Measurements from ENCODE around the gene MS4A6A. TPM values are rescaled to one million over a fixed set of nuclear protein-coding genes. Genes with fewer than 3 reads are reported as not detected.

The MS4A6A gene
- total RNA-seq, 1 experiment from 2014 or later = 0.52 TPM

GRCh38 chr11:60221692-60222091 lies 38.8 kb upstream of the MS4A6A start:
- Histone ChIP-seq H3K9me2 (ENCODE audit: insufficient read depth) (no peaks in the 10 kb centered on the region), H3K4me2 (ENCODE audit: low read length) (no peak overlapping the region), H3K9me3 (ENCODE audit: control insufficient read depth in 1 of 2, insufficient read depth in 1 of 2, low read depth in 1 of 2, low read length in 2 of 2) (no peaks in the 10 kb centered on the region), H3K27ac (ENCODE audit: low read depth, low read length) (no peak overlapping the region), H3K4me3 (replicated peaks in 1 of 2; ENCODE audit: low read depth in 1 of 2, low read length in 2 of 2) (no peak overlapping the region), H4K20me1 (ENCODE audit: insufficient read depth) (no peaks in the 10 kb centered on the region), H3K27me3 (ENCODE audit: insufficient read depth, low read length) (no peaks in the 10 kb centered on the region), H3K4me1 (ENCODE audit: control insufficient read depth in 1 of 2, insufficient read depth in 2 of 2, low read length in 2 of 2) (no peaks in the 10 kb centered on the region), H3K9ac (ENCODE audit: low read length) (no peak overlapping the region), H3K36me3 (ENCODE audit: control insufficient read depth in 1 of 2, insufficient read depth in 2 of 2, low read length in 2 of 2) (no peaks in the 10 kb centered on the region), H3K79me2 (ENCODE audit: insufficient read depth, low read length) (no peaks in the 10 kb centered on the region), H2AFZ (ENCODE audit: low read depth, low read length, poor library complexity, severe bottlenecking) (no peak overlapping the region)
- CTCF ChIA-PET = no interaction called here
- TF ChIP-seq CBX3 (IDR thresholded peaks at IDR 0.05; ENCODE audit: low read depth) = no peak
- no peak for TF ChIP-seq JUND (IDR thresholded peaks at IDR 0.05)
- TF ChIP-seq ZFX (IDR thresholded peaks at IDR 0.05) = no peak
- TF ChIP-seq, protein P1, sequence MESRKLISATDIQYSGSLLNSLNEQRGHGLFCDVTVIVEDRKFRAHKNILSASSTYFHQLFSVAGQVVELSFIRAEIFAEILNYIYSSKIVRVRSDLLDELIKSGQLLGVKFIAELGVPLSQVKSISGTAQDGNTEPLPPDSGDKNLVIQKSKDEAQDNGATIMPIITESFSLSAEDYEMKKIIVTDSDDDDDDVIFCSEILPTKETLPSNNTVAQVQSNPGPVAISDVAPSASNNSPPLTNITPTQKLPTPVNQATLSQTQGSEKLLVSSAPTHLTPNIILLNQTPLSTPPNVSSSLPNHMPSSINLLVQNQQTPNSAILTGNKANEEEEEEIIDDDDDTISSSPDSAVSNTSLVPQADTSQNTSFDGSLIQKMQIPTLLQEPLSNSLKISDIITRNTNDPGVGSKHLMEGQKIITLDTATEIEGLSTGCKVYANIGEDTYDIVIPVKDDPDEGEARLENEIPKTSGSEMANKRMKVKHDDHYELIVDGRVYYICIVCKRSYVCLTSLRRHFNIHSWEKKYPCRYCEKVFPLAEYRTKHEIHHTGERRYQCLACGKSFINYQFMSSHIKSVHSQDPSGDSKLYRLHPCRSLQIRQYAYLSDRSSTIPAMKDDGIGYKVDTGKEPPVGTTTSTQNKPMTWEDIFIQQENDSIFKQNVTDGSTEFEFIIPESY (IDR thresholded peaks at IDR 0.05; ENCODE audit: extremely low read depth, insufficient replicate concordance, low read length) = no peak
- TF ChIP-seq SP1 (IDR thresholded peaks at IDR 0.05; ENCODE audit: low read depth) = no peak
- TF ChIP-seq, protein P2, sequence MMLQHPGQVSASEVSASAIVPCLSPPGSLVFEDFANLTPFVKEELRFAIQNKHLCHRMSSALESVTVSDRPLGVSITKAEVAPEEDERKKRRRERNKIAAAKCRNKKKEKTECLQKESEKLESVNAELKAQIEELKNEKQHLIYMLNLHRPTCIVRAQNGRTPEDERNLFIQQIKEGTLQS (IDR thresholded peaks at IDR 0.05) = no peak
- no peak for TF ChIP-seq EZH2 (IDR thresholded peaks at IDR 0.05)
- TF ChIP-seq POLR2A (IDR thresholded peaks at IDR 0.05; ENCODE audit: borderline replicate concordance, extremely low read depth, insufficient read depth, insufficient read length) = no peak
- TF ChIP-seq EGR1 (IDR thresholded peaks at IDR 0.05; ENCODE audit: low read depth) = no peak
- intact Hi-C loops (cut with micrococcal nuclease) = no loop called here
- RAD21 ChIA-PET (ENCODE audit: low non-redundant PET in 1 of 2, low total read pairs in 2 of 2, uncharacterized antibody in 2 of 2, unreplicated experiment in 2 of 2) = no interaction called here
- DNase-seq (ENCODE audit: low read depth, low spot score) (no peak), ATAC-seq (no peak)
- POLR2A ChIA-PET = no interaction called here
- no TSS peak for BruUV-seq (replicated peaks)

DNA sequence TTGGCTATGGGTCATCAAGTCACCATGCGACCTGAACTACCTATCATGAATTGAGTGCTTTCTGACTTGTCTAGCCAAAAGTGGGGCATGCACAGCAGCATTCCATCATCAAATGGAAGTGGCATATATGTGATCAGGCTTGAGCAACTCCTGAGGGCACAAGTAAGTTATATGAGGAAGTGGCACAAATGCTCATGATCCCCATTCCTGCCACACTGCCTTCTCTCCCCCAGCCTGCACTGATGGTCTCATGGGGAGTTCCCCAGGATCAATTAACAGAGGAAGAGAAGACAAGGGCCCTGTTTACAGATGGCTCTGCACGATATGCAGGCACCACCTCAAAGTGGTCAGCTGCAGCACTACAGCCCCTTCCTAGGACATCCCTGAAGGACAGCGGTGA lies 38.3 kb upstream of the MS4A6A start:
- ChIA-PET CTCF (no interaction called here), RAD21 (ENCODE audit: low non-redundant PET in 1 of 2, low total read pairs in 2 of 2, uncharacterized antibody in 2 of 2, unreplicated experiment in 2 of 2) (no interaction called here), POLR2A (no interaction called here)

More for the DNA sequence above, 38.3 kb upstream of the MS4A6A start:
- H3K36me3 ChIP-seq (ENCODE audit: control insufficient read depth in 1 of 2, insufficient read depth in 2 of 2, low read length in 2 of 2) = no peaks in the 10 kb centered on the region
- H3K27ac ChIP-seq (ENCODE audit: low read depth, low read length) = no peak overlapping the region
- no peak overlapping the region for H3K4me3 ChIP-seq (replicated peaks in 1 of 2; ENCODE audit: low read depth in 1 of 2, low read length in 2 of 2)
- H3K4me1 ChIP-seq (ENCODE audit: control insufficient read depth in 1 of 2, insufficient read depth in 2 of 2, low read length in 2 of 2) = no peaks in the 10 kb centered on the region
- TF ChIP-seq YY1 (IDR thresholded peaks at IDR 0.05; ENCODE audit: extremely low read depth, insufficient replicate concordance, low read depth, low read length) = no peak
- no peak for TF ChIP-seq CTCF (IDR thresholded peaks at IDR 0.05 in 2 of 3, conservative IDR thresholded peaks at IDR 0.05 in 1 of 3; ENCODE audit: borderline replicate concordance in 1 of 3, insufficient read depth in 1 of 3, low read depth in 2 of 3, low read length in 2 of 3)
- no peak for TF ChIP-seq ZFX (IDR thresholded peaks at IDR 0.05)
- TF ChIP-seq, protein P2 (IDR thresholded peaks at IDR 0.05) = no peak
- TF ChIP-seq CEBPB (IDR thresholded peaks at IDR 0.05; ENCODE audit: low read depth) = no peak
- no peak for TF ChIP-seq POLR2A (IDR thresholded peaks at IDR 0.05; ENCODE audit: borderline replicate concordance, extremely low read depth, insufficient read depth, insufficient read length)
- no peak for TF ChIP-seq CBX3 (IDR thresholded peaks at IDR 0.05; ENCODE audit: low read depth)
- TF ChIP-seq, protein P1 (IDR thresholded peaks at IDR 0.05; ENCODE audit: extremely low read depth, insufficient replicate concordance, low read length) = no peak
- no peak for TF ChIP-seq SP1 (IDR thresholded peaks at IDR 0.05; ENCODE audit: low read depth)
- no peak for TF ChIP-seq FOSL1 (IDR thresholded peaks at IDR 0.05; ENCODE audit: low read depth)
- no peak for TF ChIP-seq RAD21 (IDR thresholded peaks at IDR 0.05; ENCODE audit: low read depth)
- no TSS peak for BruUV-seq (replicated peaks)
- DNase-seq (ENCODE audit: low read depth, low spot score) (no peak), ATAC-seq (no peak)
- H2AFZ ChIP-seq (ENCODE audit: low read depth, low read length, poor library complexity, severe bottlenecking) = no peak overlapping the region
- H3K4me2 ChIP-seq (ENCODE audit: low read length) = no peak overlapping the region
- no peaks in the 10 kb centered on the region for H3K27me3 ChIP-seq (ENCODE audit: insufficient read depth, low read length)
- no peaks in the 10 kb centered on the region for H3K79me2 ChIP-seq (ENCODE audit: insufficient read depth, low read length)
- H4K20me1 ChIP-seq (ENCODE audit: insufficient read depth) = no peaks in the 10 kb centered on the region
- no peaks in the 10 kb centered on the region; the same call in 1 of the 2 replicates for H3K9me2 ChIP-seq (ENCODE audit: insufficient read depth)
- no peak overlapping the region for H3K9ac ChIP-seq (ENCODE audit: low read length)
- no peaks in the 10 kb centered on the region for H3K9me3 ChIP-seq (ENCODE audit: control insufficient read depth in 1 of 2, insufficient read depth in 1 of 2, low read depth in 1 of 2, low read length in 2 of 2)
- intact Hi-C loops (cut with micrococcal nuclease) = no loop called here

Data from HCT116 (cell line).